VCaP (cell line): ENCODE measurements around the gene ENG.

ENCODE experiments used
- H3K27ac ChIP-seq: fragments of 450-650 bp; 2 replicates; pipeline ENCODE4 v1.5.1; 2017
- CTCF ChIP-seq: fragments of 450-650 bp; conservative IDR thresholded peaks from 2 replicates; pipeline ENCODE4 v1.5.1; 2017; ENCODE audit warnings: mild to moderate bottlenecking, moderate library complexity

ENG gene

GRCh38 chr9:127812936-127813675, 41.4 kb downstream of the ENG start:
- no peak overlapping the region for H3K27ac ChIP-seq
- no peak for TF ChIP-seq CTCF

- TF ChIP-seq CTCF = no peak
- no peak overlapping the region for H3K27ac ChIP-seq
These were observed 42.4 kb downstream of the ENG start for GRCh38 chr9:127812011-127812410.

DNA sequence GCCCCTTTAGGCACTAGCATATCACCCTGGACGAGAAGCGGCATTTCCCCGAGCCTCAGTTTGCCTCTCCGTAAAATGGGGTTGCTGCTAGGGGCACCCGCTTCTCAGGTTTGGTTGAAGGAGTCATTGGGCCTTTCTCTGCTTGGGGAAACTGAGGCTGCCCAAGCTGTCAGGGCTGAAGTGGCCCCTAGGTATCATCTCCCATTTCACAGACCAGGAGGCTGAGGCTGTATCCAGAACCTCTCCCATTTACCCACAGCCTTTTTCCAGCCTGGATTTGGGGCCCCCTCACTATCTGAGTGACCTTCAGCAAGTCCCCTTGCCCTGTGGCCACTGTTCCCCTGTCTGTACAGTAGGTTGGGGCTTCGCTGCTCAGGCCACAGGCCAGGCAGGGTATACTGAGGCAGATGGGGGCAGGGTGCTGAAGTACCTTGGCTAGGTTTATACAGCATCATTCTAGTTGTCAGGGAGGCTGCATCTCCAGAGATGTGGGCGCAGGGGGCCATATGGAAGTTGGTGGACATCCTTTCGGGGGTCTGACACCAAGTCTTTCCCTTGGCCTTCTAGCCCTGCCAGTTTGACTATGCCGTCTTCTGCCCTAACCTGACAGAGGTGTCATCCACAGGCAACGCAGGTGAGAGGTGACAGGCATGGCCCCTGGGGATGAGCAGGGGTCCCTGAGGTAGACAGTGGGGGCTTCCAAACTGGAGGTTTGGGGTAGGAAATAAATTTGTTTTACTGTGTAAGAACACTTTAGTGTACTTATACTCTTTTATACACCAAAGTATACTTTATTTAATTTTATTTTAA, 43.9 kb downstream of the ENG start:
- no peak for TF ChIP-seq CTCF
- no peak overlapping the region for H3K27ac ChIP-seq

DNA sequence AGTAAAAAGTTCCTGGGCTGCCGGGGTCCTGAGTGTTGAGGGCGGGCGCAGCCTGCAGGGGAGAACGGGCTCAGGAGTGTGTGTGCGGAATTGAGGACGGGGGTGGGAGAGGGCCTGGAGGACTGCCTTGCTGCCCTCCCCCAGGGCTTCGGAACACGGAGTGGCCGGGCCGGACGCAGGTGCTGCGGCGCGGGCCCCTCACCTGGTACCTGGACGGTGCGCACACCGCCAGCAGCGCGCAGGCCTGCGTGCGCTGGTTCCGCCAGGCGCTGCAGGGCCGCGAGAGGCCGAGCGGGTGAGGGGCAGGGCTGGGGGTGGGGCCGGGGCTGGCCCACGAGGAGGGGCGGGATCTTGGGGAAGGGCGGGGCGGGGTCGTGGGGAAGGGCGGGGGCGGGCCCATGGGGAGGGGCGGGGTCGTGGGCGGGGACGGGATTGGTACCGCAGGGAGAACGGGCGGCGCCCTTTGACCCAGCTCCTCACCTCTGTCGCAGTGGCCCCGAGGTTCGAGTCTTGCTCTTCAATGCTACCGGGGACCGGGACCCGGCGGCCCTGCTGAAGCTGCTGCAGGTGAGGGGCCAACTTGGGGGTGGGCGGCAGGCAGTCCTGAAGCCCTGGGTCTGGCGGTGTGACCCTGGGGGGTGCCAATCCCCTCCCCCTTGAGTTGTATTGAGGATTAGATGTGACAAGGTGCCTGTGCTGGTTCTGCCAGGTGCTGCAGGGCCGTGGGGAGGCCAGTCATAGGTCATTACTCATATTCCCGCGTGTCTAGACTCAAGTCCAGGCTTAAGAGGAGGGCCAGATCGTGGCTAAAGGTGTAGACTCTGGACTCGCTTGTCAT, 44.7 kb downstream of the ENG start:
- no peak for TF ChIP-seq CTCF
- no peak overlapping the region for H3K27ac ChIP-seq

GRCh38 chr9:127809002-127809539, 45.4 kb downstream of the ENG start:
- H3K27ac ChIP-seq = peak overlapping the region; percentile 9; the same call in 1 of the 2 replicates
- TF ChIP-seq CTCF = no peak

DNA sequence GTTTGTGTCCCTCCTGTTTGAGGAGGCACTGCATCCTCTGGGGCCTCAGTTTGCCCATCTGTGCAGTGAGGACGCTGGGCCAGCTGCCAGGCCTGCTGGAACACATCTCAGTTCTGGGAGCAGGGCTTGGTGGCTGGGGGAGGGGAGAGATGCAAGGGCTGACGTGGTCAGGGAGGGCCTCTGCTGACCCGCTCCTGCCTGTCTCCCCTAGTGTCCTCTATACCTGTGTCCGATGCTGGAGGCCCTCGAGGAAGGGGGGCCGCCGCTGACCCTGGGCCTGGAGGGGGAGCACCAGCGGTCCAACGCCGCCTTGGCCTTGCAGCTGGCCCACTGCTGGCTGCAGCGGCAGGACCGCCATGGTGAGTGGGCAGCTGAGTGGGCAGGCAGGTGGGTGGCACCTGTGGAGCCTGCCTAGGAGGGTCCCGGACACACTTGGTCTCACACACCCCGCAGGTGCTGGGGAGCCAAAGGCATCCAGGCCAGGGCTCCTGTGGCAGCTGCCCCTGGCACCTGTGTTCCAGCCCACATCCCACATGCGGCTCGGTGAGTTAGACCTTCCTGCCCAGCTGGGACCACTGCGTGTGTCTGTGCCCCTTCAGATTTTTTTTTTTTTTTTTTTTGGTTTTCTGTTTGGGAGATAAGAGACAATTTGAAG, 46.0 kb downstream of the ENG start:
- peak overlapping the region; percentile 9; the same call in 1 of the 2 replicates for H3K27ac ChIP-seq
- no peak for TF ChIP-seq CTCF
